Coronary artery (tissue), 2 donors: ENCODE data around the gene TMEM258.

Experiments
- DNase-seq: peaks from one replicate; pipeline ENCODE4 v3.0.0-alpha.2; 2017; ENCODE audit warnings: low spot score
- H3K27ac ChIP-seq, 2 donors: fragments of 200-600 bp; sonication (generic); one replicate each; pipeline ENCODE4 v1.5.1; 2016 to 2019
- H3K4me3 ChIP-seq: fragments of 200-600 bp; sonication (generic); 2 replicates; pipeline ENCODE4 v1.5.1; 2016; ENCODE audit warnings: mild to moderate bottlenecking, moderate library complexity
- CTCF ChIP-seq: fragments of 200-600 bp; sonication (generic); IDR thresholded peaks from one replicate; pipeline ENCODE4 v1.5.1; 2019; ENCODE audit warnings: antibody characterized with exemption

Gene TMEM258

GRCh38 chr11:61746442-61747191, 45.8 kb downstream of the TMEM258 start:
- TF ChIP-seq CTCF = no peak
- DNase-seq = no peak

GRCh38 chr11:61745781-61746441, 46.5 kb downstream of the TMEM258 start:
- TF ChIP-seq CTCF = no peak
- DNase-seq = no peak
- H3K27ac ChIP-seq = no peak overlapping the region
- no peak overlapping the region for H3K4me3 ChIP-seq

More at GRCh38 chr11:61746442-61747191, 45.8 kb downstream of the TMEM258 start:
- no peak overlapping the region for H3K4me3 ChIP-seq
- H3K27ac ChIP-seq = no peak overlapping the region

GRCh38 chr11:61744609-61745156, 47.7 kb downstream of the TMEM258 start:
- H3K27ac ChIP-seq = no peak overlapping the region
- H3K4me3 ChIP-seq = no peak overlapping the region
- no peak for DNase-seq
- no peak for TF ChIP-seq CTCF

GRCh38 chr11:61744181-61744580, 48.2 kb downstream of the TMEM258 start:
- no peak for TF ChIP-seq CTCF
- no peak overlapping the region for H3K4me3 ChIP-seq
- H3K27ac ChIP-seq = no peak overlapping the region
- DNase-seq = no peak

- Histone ChIP-seq H3K27ac (no peak overlapping the region), H3K4me3 (no peak overlapping the region)
- no peak for DNase-seq
- TF ChIP-seq CTCF = no peak
These were observed 48.8 kb downstream of the TMEM258 start for GRCh38 chr11:61743486-61744095.

GRCh38 chr11:61742391-61742790, 50.0 kb downstream of the TMEM258 start:
- Histone ChIP-seq H3K4me3 (no peak overlapping the region), H3K27ac (peak overlapping the region in 1 of 2 donors; percentile 22)
- no peak for DNase-seq
- TF ChIP-seq CTCF = no peak
